ENCODE measurements around the gene TRPM1. TPM values are rescaled to one million over a fixed set of nuclear protein-coding genes. Genes with fewer than 3 reads are reported as not detected.

TRPM1 gene
- total RNA-seq, 2 donors from 2014 or later, result not detected

DNA sequence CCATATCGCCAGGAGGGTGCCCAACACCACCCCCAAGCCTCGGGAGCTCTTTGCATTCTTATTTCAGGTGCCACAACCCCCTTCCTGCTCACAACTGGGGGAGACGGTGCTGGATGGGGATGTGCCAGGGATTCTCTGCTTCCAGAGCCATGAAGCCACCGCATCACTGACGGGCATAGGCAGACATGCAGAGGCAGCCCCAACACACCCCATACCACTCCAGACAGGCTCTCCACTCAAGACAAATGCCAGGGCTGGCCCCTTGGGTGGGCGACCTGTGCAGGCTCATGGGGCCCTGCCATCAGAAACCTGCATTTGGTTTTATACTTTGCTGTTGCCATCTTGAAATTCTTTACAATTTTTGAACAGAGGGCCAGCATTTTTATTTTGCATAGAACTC, 27.0 kb upstream of the TRPM1 start:
- no peak for ATAC-seq
- DNase-seq, result no peak
- intact Hi-C loops (cut with DNase I, micrococcal nuclease), result no loop called here

DNA sequence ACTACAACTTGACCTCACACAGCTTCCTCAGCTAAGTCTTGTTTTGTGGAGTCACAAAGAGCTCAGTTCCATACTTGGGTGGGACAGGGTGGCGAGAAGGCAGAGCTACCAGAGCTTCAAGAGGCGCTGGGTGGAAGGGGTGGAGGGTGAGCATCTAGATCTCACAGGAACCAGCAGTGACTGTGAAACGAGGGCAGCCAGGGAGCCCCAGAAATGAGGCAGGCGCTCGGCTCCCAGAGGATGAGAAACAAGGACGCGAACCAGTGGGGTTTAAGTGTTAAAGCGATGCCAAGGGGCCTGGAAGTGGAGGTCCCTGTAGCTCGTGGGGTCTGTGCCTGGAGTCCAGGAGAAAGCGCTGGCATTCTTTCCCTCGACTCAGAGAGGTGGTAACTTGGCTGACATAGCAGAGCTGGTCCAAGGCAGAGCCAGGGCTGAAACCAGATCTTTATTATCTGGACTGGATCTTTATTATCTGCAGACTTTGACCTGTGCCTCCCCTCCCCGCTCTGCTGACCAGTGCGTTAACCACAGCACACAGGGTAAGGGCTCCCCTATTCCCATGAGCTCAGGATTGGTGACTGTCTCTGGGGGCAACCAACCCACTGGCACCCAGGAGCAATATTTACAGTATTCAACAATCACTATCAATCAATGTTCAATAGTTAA, 26.2 kb upstream of the TRPM1 start:
- intact Hi-C loops (cut with DNase I, micrococcal nuclease), result no loop called here
- peak; percentile 68 for ATAC-seq
- DNase-seq, result no peak

- DNase-seq, result no peak
- no peak for ATAC-seq
- intact Hi-C loops (cut with DNase I, micrococcal nuclease), result no loop called here
These were observed 23.5 kb upstream of the TRPM1 start for GRCh38 chr15:31125061-31125460.

- DNase-seq (no peak), ATAC-seq (no peak)
- intact Hi-C loops (cut with DNase I, micrococcal nuclease), result no loop called here
These were observed 15.0 kb upstream of the TRPM1 start for GRCh38 chr15:31116423-31117030.

DNA sequence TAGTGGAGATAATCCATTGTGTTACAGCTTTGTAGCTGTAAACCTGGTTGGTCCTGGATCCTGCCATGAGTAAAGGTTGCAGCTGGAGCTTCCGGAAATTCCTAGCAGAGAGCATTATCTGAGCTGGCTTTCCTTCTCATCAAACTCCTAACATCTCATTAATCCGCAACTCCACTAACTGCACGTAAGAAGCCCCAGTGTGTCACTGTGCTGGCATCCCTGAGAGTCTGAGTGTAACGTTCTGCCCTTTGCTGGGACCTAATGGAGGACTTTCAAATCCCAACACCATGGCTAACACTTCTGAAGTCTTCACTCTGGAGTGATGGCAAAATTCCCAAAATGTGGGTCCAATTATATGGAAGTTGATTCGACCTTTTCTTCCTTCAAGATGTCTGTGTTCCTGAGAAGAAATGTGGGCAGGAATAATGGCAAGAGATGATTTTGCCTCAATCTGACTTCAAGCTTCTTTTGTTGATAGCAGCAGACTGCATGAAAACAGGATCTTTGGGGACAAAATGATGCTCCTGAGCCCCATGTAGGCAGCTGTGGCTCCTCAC, 9.6 kb upstream of the TRPM1 start:
- no peak for ATAC-seq
- intact Hi-C loops (cut with DNase I, micrococcal nuclease), result no loop called here
- DNase-seq, result no peak

- ATAC-seq (no peak), DNase-seq (no peak)
- intact Hi-C loops (cut with DNase I, micrococcal nuclease), result no loop called here
These were observed 7.3 kb upstream of the TRPM1 start for GRCh38 chr15:31108836-31109235.

- intact Hi-C loops (cut with DNase I, micrococcal nuclease), result no loop called here
- no peak for DNase-seq
- ATAC-seq, result no peak
These were observed 5.2 kb upstream of the TRPM1 start for GRCh38 chr15:31106495-31107300.

- ATAC-seq (no peak), DNase-seq (no peak)
- intact Hi-C loops (cut with DNase I, micrococcal nuclease), result no loop called here
These were observed 2.5 kb upstream of the TRPM1 start for GRCh38 chr15:31104003-31104402.

GRCh38 chr15:31102374-31103342, 1.1 kb upstream of the TRPM1 start:
- DNase-seq, result no peak
- intact Hi-C loops (cut with DNase I, micrococcal nuclease), result no loop called here

DNA sequence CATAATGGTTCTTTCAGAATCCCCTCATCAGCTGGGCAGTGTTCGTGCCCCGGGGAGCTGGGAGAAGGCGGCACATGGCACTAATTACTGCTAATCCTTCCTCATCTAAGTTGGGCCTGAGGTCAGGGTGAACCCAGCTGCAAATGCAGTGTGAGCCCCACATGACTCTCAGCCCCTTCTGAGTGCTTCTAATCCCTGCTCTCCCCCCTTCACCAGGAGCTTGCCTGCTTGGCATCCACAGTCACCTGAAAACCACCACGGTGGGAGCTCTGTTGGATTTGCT, 455 bp upstream of the TRPM1 start:
- DNase-seq (no peak), ATAC-seq (no peak)
- intact Hi-C loops (cut with DNase I, micrococcal nuclease), result no loop called here

More at GRCh38 chr15:31102374-31103342, 1.1 kb upstream of the TRPM1 start:
- no peak for ATAC-seq

GRCh38 chr15:31100738-31101137, 787 bp downstream of the TRPM1 start:
- no peak for ATAC-seq
- intact Hi-C loops (cut with DNase I, micrococcal nuclease), result no loop called here
- DNase-seq, result no peak

GRCh38 chr15:31098953-31099740, 2.4 kb downstream of the TRPM1 start:
- ATAC-seq, result no peak
- DNase-seq, result no peak
- intact Hi-C loops (cut with DNase I, micrococcal nuclease), result no loop called here

DNA sequence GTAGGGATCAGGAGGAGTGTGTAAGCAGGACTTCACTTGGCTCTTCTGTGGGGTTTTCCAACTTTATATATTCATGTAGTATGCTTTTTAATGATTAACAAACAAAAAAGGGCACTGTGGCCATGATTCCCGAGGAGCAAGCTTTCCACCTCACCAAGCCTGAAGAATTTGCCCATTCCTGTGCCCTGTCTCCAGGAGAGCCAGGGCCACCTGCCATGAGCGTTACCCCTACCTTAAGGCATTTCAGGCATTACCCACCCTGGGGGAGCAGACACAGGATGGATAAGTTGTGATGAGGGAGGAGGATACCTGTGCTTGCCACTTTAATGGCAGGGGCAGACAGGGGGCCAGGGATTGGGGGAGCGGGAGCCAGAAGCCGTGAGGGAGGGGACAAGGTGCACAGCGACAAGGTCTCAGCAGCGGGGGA, 3.0 kb downstream of the TRPM1 start:
- ATAC-seq (no peak), DNase-seq (no peak)
- intact Hi-C loops (cut with DNase I, micrococcal nuclease), result no loop called here

DNA sequence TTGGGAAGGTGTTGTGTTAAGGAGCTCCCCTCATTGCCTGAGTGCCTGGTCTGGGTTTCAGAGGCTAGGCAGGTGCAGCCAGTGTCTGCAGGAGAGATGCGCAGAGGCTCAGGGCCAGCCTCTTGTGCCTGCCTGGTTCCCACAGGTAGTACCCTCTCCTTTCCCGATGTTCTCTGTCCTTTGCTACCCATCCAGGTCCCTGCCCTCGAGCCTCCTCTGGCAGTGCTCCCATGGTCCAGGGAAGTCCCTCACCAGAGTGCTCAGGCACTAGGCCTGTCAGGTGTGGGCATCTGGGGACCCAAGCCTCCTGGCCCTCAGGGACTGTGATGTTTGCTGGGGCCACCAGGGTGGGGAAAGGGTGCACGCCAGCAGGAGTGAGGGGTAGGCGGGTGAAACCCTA, 5.0 kb downstream of the TRPM1 start:
- intact Hi-C loops (cut with DNase I, micrococcal nuclease), result no loop called here
- ATAC-seq (no peak), DNase-seq (no peak)

- ATAC-seq (no peak), DNase-seq (no peak)
- intact Hi-C loops (cut with DNase I, micrococcal nuclease), result no loop called here
These were observed 10.0 kb downstream of the TRPM1 start for GRCh38 chr15:31091481-31091880.

GRCh38 chr15:31090766-31091165, 10.8 kb downstream of the TRPM1 start:
- ATAC-seq (no peak), DNase-seq (no peak)
- intact Hi-C loops (cut with DNase I, micrococcal nuclease), result no loop called here

- intact Hi-C loops (cut with DNase I, micrococcal nuclease), result no loop called here
- ATAC-seq, result no peak
- no peak for DNase-seq
These were observed 12.0 kb downstream of the TRPM1 start for GRCh38 chr15:31089368-31090047.
